Coronary artery (tissue), 2 donors: ENCODE data around the gene FAM50A.
"Not testable (repeated sequence)": the region's sequence is repeated elsewhere in the genome, so short reads cannot be mapped to it uniquely, and the experiment has no call there.

Experiments used
- DNase-seq: peaks from one replicate; pipeline ENCODE4 v3.0.0-alpha.2; 2017; ENCODE audit warnings: low spot score
- H3K27ac ChIP-seq, 2 donors: fragments of 200-600 bp; sonication (generic); one replicate each; pipeline ENCODE4 v1.5.1; 2016 to 2019
- H3K4me3 ChIP-seq: fragments of 200-600 bp; sonication (generic); 2 replicates; pipeline ENCODE4 v1.5.1; 2016; ENCODE audit warnings: mild to moderate bottlenecking, moderate library complexity
- TF ChIP-seq, protein P1 (sequence below): fragments of 200-600 bp; sonication (generic); IDR thresholded peaks from one replicate; pipeline ENCODE4 v1.5.1; 2019; ENCODE audit warnings: antibody characterized with exemption

Gene FAM50A

DNA sequence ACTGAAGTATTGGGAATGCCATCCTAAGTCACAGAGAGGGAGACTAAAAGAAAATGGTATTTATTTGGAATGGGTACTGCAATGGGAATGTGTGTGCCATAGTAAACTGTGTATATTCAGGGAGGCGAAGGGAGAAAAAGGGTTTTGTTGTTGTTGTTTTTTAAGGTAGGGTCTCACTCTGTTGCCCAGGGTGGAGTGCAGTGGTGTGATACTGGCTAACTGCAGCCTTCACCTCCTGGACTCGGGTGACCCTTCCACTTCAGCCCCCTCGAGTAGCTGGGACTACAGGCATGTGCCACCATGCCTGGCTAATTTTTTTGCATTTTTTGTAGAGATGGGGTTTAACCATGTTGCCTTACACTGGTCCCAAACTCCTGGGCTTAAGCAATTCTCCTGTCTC, 50.8 kb downstream of the FAM50A start:
- H3K27ac ChIP-seq = no peak overlapping the region
- TF ChIP-seq, protein P1, sequence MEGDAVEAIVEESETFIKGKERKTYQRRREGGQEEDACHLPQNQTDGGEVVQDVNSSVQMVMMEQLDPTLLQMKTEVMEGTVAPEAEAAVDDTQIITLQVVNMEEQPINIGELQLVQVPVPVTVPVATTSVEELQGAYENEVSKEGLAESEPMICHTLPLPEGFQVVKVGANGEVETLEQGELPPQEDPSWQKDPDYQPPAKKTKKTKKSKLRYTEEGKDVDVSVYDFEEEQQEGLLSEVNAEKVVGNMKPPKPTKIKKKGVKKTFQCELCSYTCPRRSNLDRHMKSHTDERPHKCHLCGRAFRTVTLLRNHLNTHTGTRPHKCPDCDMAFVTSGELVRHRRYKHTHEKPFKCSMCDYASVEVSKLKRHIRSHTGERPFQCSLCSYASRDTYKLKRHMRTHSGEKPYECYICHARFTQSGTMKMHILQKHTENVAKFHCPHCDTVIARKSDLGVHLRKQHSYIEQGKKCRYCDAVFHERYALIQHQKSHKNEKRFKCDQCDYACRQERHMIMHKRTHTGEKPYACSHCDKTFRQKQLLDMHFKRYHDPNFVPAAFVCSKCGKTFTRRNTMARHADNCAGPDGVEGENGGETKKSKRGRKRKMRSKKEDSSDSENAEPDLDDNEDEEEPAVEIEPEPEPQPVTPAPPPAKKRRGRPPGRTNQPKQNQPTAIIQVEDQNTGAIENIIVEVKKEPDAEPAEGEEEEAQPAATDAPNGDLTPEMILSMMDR = no peak
- no peak for DNase-seq
- H3K4me3 ChIP-seq = no peak overlapping the region

DNA sequence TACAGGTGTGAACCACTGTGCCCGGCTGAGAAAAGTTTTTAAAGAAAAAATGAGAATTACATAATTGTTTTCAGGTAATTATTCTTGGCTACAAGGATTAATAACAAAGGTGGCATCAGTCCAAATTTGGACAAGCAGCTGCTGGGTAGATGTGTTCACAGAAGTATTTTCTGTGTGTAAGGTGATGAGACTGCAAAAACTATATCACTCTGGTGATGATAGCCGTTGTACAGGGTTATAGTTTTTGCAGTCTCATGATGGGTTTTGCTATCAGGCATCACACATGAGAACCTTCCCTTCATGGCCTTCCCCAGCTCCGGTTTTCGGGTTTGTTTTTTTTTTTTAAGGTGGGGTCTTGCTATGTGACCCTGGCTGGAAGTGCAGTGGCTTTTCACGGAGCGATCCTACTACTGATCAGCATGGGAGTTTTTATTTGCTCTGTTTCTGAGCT, 51.6 kb downstream of the FAM50A start:
- H3K4me3 ChIP-seq = no peak overlapping the region
- H3K27ac ChIP-seq = no peak overlapping the region
- DNase-seq = no peak
- TF ChIP-seq, protein P1 = no peak

DNA sequence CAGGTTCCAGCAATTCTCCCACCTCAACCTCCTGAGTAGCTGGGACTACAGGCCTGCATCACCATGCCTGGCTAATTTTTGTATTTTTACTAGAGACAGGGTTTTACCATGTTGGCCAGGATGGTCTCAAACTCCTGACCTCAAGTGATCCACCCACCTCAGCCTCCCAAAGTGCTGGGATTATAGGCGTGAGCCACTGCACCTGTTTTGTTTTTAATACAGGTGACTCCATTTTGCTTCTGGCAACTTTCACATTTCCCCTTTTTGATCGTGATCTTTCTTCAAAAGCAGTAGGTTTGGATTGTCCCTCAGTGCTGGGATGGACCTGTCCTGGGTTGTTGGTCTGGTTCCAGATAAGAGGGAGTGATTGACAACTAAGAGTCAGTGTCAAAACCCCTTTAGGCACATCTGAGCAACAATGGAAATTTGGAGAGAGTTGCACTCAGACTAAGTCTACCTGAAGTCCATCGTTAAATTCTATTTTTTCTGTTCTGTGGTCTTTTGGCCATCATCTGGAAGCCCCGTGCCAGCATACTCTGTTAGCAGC, 52.7 kb downstream of the FAM50A start:
- not testable (repeated sequence) for H3K27ac ChIP-seq, DNase-seq, H3K4me3 ChIP-seq
